ENCODE results near the gene PTCD1. TPM values are rescaled to one million over a fixed set of nuclear protein-coding genes. Genes with fewer than 3 reads are reported as not detected.

The PTCD1 gene
- total and polyA plus RNA-seq, 9 of the 15 experiments (the other 6 are each of a cell fraction or from before 2014, with no cell fraction given) = 0.46 to 17.1 (median 6.2) TPM

- TF ChIP-seq, protein P1, sequence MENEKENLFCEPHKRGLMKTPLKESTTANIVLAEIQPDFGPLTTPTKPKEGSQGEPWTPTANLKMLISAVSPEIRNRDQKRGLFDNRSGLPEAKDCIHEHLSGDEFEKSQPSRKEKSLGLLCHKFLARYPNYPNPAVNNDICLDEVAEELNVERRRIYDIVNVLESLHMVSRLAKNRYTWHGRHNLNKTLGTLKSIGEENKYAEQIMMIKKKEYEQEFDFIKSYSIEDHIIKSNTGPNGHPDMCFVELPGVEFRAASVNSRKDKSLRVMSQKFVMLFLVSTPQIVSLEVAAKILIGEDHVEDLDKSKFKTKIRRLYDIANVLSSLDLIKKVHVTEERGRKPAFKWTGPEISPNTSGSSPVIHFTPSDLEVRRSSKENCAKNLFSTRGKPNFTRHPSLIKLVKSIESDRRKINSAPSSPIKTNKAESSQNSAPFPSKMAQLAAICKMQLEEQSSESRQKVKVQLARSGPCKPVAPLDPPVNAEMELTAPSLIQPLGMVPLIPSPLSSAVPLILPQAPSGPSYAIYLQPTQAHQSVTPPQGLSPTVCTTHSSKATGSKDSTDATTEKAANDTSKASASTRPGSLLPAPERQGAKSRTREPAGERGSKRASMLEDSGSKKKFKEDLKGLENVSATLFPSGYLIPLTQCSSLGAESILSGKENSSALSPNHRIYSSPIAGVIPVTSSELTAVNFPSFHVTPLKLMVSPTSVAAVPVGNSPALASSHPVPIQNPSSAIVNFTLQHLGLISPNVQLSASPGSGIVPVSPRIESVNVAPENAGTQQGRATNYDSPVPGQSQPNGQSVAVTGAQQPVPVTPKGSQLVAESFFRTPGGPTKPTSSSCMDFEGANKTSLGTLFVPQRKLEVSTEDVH (IDR thresholded peaks at IDR 0.05; ENCODE audit: low read depth, partially characterized antibody) = no peak
- TF ChIP-seq CEBPB (tag; IDR thresholded peaks at IDR 0.05) = no peak
- no peak; the same call in 1 of the 2 replicates for TF ChIP-seq CC2D1A (IDR thresholded peaks at IDR 0.05)
- TF ChIP-seq FOXO4 (CRISPR knock-in tag; IDR thresholded peaks at IDR 0.05) = no peak
- no peak for TF ChIP-seq MAX (CRISPR knock-in tag; IDR thresholded peaks at IDR 0.05)
Observed at GRCh38 chr7:99380032-99380822, 58.4 kb downstream of the PTCD1 start (continued).
